Heart left ventricle (tissue), 13 donors: ENCODE measurements around the gene TMEM156.

ENCODE experiments used
- CTCF ChIP-seq, 12 donors: fragments of 200-600 bp; sonication (generic) in 4 of 12; IDR thresholded peaks; one replicate each; pipeline versions ENCODE4 v1.5.0 to v1.8.0; 2018 to 2022; ENCODE audit warnings: antibody characterized with exemption in 12 of 12, mild to moderate bottlenecking in 5 of 12
- POLR2A ChIP-seq, 2 donors: fragments of 450-650 bp; IDR thresholded peaks; one replicate each; pipeline ENCODE4 v1.6.1; 2017; ENCODE audit warnings: antibody characterized with exemption in 2 of 2, mild to moderate bottlenecking in 2 of 2, moderate library complexity in 2 of 2
- donor health status: ischemic (EF 13 %, LVEDD 7.1; RV severe dilation, severe dysfunction).
- donor health status: DM: no; HTN: yes; CAD: no.
- donor health status: DM: no; HTN: no; CAD: no.
- donor health status: ischemic (EF 25% LVEDD 6.9; RV normal size, moderate dysfunction).
- donor health status: ischemic (EF 25% LVEDD 5.7; RV mildly dilated, moderate dysfunction).
- donor health status: ischemic (EF 35%, LVEDD 5.7; RV mildly dilated, moderate dysfunction).
- donor health status: nonischemic (EF 11% LVEDD 7.7; RV severe dilation, severe dysfunction).
- donor health status: DM: yes; HTN: yes; CAD: no.
- donor health status: PGD.
- donor health status: ischemic (EF 29% LVEDD 5.4; RV normal size, mild dysfunction).
- donor health status: nonischemic (EF 23%, LVEDD 6.1; RV moderate dilation, normal function).

GRCh38 chr4:39047681-39048080 is 15.5 kb upstream of the TMEM156 start:
- TF ChIP-seq CTCF (IDR thresholded peaks at IDR 0.05) (no peak), POLR2A (IDR thresholded peaks at IDR 0.05) (no peak)
